GM04504 (cell line): ENCODE measurements around the gene PKD2L2.
"Not testable (repeated sequence)": the region's sequence is repeated elsewhere in the genome, so short reads cannot be mapped to it uniquely, and the experiment has no call there.

Source experiments
- DNase-seq: peaks from one replicate; pipeline ENCODE4 v3.0.0-alpha.2; 2012; ENCODE audit warnings: low read depth

PKD2L2 gene

DNA sequence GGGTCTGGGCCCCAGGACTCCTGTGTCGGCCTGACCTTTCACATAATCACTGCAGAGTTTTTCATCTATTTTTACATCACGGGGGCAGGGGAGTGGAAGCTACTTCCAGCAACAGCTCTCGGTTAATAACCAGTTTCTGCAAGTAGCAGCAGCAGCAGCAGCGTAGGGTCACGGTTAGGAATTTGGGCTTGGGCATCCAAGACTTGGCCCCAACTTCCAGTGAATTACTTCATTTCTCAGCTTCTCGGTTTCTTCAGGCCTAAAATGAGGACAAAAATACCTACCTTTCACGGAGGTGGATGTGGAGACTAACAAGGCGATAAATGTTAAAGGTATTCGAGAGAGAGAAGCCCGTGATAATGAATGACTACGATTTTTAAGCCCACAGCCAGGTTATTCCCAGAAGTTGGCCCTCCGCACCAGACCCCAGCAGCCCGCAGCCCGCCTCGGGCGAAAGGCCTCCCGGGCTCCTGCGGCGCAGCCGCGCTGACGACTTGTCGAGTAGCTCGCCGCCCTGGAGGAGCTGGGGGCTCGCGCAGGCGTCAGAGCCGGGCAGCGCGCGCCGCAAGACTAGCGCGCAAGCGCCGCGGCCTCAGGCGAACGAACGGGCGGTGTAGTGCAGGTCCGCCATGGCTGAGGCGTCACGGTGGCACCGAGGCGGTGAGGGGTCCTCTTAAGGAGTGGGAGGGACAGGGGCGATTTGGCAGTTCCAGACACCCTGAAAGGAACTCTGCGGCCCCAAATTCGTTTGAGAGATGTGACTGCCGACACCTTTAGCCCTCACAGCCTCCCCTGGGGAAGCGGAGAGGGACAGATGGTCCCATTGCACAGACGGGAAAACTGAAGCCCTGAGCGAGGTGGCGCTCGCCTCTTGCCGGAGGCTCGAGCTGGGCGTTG is at the start of gene PKD2L2:
Gene PKD2L2 (plus strand): TSS at position 595 of the 897 bp plus-strand sequence. CDS start 35 bp downstream, at position 630.
- peak; percentile 54 for DNase-seq

DNA sequence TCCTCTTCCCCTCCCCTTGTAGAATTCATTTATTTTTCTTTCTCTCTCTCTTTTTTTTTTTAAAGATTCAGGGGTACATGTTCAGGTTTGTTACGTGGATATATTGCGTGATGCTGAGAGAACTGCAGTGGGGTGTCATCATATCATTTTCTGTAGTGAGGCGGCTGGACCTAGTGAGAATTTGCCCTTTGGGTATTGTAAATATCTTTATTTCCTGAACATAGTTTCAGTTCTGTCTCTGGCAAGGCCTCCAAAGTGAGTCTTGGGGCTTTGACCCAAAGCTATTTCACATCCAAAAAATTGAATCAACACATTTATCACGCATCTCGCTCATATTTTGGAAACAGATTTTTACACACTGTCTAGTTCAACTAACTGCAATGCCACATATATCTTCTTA is 47.0 kb upstream of the PKD2L2 start:
- DNase-seq: no peak

DNA sequence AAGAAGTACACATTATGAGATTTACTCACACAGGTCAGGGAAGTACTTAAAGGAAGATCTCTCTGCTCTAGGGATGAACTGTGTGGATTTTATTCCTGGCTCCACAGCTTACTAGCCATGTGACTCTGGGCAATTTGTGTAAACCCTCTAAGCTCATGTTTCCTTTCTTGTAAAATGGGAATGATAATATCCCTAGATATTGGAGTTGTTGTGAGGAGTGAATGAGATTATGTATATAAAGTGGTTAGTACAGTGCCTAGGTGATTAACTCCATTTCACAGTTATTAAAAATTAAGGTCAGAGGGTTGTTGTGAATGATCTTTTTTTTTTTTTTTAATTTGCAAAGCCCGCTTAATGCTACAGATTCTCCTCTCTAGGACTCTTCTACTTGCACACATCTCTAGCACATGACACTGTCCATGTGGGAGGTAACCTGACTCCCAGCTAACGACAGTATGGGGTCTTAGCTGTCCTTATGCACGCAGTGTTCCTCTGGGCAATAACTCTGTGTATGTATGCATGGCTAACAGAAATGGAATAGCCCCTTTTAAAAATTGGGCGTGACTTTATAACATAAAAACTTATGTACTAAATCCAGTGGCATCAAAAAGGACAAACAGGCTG is 45.5 kb upstream of the PKD2L2 start:
- no peak for DNase-seq

DNA sequence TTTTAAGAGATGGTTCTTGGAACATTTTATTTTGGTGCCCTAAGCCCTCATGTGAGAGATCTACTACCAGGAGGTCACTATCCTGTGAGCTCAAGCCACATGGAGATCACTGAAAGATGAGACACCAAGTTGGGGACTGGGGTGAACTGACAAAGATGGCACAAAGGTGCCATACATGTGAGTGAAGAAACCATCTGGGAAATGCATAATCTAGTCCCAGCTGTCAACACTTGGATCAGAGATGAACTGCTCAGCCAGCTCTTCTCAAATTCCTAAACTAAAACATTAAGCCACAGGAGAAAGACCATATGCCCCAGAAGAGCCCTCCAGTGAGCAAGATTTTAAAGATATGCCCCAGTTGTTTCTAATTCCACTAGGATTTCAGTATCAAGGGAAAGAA is 43.8 kb upstream of the PKD2L2 start:
- DNase-seq: no peak

DNA sequence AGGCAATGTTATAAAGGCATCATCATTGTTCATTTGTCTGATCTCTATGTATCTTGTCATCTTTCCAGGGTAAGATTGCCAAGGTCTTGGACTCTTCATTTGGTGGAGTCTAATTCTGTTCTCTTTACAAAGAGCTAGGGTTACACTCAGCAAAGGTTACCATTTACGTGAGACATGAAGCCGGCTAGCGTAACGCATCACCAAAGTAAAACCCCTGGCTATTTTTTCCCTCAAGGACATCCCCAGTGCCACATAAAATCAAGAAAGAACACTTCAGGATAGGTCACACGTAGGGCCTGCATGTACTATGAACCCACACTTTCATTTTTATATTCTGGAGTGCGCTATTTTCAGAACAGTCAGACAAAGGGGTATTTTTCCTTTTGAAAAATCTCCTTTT is 41.6 kb upstream of the PKD2L2 start:
- DNase-seq: no peak

DNA sequence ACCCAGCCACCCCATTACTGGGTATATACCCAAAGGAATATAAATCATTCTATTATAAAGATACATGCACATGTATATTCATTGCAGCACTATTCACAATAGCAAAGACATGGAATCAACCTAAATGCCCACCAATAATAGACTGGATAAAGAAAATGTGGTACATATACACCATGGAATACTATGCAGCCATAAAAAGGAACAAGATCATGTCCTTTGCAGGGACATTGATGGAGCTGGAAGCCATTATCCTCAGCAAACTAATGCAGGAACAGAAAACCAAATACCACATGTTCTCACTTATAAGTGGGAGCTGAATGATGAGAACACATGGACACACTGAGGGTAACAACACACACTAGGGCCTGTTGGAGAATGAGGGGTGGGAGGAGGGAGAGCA is 36.1 kb upstream of the PKD2L2 start:
- DNase-seq: not testable (repeated sequence)

DNA sequence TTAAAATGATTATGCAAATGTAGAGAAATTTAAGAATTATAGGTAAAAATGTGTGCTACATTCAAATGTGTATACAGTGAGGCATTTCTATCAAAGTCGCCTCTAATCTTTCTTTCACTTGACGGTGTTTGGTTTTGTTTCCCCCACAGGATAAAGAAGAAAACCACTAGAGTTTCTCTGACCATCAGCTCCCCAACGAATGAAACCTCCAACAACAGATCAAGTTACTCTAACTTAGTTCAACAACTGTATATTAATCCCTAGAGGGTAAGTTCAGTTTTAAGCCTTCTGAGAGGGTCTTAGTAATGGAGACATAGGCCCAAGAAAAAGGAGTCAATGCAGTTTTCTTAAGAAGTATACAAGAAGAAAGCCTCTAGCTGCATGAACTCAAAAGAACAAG is 33.1 kb upstream of the PKD2L2 start:
- DNase-seq: no peak

DNA sequence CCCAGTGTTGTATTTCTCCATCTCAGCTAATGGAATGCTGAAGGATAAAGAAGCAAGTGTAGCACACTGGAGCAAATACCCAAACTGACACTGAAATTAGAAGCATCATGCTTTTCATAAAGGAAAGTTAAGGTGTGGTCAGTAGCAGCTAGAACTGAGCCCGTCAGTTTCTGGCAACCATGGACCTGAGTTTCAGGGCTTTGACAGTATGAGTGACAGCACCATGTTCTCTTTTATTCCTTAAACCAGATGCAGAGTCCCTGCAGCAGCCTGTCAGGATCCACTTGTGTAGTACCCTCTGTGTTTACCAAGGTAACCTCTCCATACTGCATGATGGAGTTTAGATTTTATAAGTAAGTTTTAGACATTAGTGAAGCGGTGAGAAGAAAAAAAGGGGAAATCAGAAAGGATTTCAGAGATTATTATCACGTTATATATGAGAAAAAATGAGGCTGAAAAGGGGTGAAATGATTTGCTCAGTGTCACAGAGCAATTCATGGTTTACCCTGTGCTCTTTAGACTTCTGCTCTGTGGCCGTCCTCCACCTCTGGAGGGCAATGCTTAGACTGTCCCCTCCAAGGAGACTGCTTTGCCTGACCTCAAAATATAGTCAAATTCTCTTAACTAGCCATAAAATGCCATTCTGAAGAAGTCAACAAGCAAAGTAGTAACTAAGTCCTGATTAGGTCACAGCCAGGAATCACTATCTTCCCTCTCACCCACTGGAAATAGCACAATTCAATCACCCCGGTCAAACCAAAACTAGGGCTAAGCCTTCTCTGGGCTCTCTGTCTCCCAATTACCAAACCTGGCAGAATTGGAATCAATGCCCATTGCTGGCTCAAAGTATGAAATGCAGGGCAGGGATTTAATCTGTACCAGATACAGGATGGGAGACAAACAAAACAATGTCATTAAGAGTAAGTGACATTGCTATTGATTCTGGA is 32.1 kb upstream of the PKD2L2 start:
- DNase-seq: no peak

DNA sequence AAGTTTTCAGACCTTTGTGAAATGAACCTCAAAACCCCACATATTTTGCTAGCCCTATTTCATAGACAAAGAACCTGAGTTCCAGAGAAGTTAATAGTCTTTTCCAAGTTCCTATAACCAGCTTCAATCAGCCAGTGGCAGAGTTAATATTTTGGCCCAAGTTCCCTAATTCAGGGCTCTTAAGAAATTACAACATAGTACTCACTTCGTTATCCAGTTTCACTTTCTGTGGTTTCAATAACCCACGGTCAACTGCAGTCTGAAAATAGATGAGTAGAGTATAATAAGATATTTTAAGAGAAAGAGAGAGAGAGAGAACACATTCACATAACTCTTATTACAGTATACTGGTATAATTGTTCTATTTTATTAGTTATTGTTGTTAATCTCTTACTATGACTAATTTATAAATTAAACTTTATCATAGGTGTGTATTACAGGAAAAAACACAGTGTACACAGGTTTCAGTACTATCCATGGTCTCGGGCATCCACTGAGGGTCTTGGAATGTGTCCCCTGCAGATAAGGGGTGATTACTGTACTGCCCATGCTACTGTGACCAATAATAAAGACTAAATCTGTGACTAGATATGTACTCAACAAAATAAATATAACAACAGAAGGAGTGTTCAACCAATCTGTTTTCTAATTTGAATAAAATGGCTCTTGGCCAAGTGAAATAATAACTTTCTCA is 30.9 kb upstream of the PKD2L2 start:
- no peak for DNase-seq

DNA sequence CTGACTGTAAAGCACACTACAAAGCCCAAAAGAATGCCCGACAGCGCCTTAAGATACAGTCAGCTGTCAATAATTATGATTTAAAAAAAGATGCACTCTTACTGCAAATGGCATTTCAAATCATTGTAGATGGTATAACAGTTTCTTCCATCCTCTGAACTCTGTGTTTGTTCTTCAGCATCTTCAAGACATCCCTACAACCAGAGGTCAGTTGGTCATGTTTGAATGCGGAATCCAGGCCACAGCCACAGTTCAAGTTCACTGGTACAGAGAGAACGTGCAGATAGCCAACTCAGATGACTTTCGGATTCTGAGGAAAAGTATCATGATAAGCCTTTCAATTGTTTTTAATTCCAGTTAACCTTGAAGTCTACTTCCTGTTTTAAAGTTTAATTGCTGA is 30.3 kb upstream of the PKD2L2 start:
- no peak for DNase-seq

DNA sequence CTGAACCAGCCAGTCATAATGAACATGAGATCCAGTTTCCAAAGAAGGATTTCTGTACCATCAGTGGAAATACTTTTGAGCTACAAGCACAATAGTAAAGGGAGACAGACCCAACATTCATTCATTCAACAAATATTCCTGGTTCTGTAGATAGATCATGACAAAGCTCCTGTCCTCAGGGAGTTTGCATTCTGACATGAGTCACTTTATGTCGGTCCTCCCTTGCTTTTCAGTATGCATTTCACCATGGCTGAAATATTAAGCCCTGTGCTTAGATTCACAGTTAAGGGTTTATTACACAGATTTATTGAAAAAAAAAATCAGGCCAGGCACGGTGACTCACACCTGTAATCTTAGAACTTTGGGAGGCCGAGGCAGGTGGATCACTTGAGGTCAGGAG is 27.0 kb upstream of the PKD2L2 start:
- no peak for DNase-seq

DNA sequence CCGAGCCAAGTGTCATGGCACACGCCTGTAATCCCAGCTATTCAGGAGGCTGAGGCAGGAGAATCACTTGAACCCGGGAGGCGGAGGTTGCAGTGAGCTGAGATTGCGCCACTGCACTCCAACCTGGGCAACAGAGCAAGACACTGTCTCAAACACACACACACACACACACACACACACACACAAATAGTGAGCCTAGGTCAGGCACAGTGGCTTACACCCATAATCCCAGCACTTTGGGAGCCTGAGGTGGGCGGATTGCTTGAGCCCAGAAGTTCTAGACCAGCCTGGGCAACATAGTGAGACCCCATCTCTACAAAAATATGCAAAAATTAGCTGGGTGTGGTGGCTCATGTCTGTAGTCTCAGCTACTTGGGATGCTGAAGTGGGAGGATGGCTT is 25.6 kb upstream of the PKD2L2 start:
- not testable (repeated sequence) for DNase-seq

DNA sequence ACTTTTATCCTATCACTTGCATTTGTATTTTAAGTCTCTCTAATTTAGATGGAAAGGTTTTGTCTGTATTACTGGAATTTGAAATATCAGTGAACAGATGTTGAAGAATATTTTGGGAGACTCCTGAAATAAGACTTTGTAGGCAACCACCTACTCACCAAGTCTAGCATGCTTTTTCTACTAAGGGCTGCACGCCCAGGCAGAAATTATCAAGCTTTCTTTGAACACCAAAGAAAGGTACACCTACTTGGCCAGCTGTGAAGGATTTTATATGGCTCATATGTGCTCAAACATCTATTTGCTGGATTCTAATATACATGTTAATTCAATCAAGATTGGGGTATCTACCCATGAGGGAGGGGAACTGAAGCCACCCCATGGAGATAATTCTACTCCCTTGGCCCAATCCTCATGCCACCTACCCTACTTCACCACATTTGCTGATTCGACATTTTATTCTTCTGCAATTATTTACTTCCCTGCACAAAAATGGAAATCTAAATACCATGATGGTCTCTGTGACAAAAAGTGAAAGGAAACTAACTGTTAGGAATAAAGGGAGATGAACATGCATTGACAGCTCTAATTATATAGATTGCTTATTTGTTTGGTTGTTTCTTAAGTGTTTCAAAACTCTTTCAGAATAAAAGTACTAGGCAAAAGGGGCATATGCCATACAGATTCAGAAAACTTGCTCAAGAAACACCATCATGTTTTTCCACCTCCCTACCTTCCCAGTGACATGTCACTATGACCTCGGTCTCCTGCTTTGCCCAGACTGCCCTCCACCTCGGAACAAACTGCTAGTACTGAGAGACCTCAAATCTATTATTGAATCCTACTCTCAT is 22.5 kb upstream of the PKD2L2 start:
- DNase-seq: no peak

DNA sequence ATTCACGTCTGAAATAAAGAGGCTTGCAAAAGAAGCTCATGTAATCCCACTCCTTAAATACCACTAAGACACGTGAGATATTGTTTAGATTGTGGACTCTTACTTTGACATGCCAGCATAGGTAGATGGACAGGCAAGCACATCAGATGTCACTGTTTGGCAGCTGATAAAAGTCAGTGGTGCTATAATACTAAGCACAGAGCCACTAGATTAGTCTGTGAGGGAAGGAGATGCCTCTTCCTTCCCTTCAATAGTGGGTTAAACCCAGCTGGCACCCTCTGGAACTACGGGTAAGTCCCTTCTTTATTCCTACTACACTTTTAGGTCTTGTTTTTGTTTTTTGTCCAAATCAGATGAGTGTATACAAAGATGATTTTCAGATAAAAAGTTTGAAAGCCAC is 21.6 kb upstream of the PKD2L2 start, which contains the start of gene MYOT:
Gene MYOT (plus strand): TSS at position 197 of the 400 bp plus-strand sequence. CDS start 2,792 bp downstream, outside the sequence.
- no peak for DNase-seq

DNA sequence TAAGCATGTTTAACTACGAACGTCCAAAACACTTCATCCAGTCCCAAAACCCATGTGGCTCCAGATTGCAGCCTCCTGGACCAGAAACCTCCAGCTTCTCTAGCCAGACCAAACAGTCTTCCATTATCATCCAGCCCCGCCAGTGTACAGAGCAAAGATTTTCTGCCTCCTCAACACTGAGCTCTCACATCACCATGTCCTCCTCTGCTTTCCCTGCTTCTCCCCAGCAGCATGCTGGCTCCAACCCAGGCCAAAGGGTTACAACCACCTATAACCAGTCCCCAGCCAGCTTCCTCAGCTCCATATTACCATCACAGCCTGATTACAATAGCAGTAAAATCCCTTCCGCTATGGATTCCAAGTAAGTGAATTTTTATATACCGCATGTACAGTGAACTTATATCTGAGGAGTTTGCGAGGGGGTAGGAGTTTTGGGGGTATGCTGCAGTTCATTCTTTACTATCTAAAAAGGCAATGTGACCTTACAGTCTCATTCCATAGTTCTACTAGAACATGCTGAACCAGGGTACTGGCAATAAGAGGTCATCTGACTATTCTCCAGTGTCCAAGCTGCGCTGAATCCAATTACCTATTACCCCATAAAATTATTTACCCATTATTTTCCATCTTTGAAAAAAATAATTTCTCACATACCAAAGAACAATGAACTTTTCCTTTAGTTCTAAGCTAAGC is 18.5 kb upstream of the PKD2L2 start:
- DNase-seq: no peak

DNA sequence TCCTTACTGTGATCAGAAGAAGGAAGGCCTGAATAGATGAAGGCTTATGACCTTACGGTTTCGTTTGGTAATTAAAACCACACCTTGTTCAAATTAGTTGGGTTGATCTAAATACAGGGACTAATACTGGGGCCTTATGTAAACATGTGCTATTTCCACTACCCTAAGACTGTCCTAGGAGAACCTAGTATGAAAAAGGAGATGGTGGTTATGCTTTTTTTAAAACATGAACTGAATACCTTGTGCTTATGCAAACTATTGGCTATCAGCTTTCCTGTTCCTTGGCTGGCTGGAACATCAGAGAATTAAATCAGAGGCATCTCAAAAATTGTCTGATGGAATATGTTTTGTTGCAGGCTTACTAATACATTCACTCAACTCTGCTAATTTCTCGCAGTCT is 17.7 kb upstream of the PKD2L2 start:
- DNase-seq: no peak

DNA sequence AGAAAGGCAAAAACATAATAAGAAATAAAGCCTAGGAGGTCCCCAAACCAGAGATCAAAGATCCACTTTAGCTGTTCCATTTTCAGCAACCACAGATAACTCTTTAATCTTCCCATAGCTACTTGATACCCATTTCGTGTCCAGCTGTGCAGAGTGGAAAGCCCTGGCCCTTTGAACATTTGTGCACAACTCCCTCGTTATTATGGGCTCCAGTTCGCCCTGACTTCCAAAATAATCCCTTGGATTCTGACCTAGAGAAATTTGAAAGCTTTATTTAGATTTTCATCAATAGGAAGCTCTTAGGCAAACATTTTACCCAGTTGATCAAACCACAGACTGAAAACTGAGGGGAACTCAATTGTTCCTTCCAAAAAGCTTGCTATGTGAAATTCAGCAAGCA is 16.8 kb upstream of the PKD2L2 start:
- no peak for DNase-seq

DNA sequence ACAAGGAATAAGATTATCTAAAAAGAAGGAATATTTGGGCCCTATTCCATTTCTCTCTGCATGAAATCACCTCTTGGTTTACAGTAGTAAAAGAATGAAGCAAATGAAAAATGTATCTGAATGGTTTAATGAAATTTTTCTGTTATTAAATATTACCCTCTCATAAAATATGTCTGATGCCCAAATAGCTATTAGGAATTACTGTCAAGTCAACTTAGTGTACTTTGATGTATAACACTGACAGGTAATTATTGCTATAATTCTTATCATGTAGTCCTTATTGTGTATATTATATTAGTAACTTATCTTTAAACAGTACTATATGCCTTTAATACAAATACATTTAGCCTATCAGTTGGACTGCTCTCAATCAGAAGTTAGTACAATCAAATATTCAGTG is 13.2 kb upstream of the PKD2L2 start:
- DNase-seq: no peak

DNA sequence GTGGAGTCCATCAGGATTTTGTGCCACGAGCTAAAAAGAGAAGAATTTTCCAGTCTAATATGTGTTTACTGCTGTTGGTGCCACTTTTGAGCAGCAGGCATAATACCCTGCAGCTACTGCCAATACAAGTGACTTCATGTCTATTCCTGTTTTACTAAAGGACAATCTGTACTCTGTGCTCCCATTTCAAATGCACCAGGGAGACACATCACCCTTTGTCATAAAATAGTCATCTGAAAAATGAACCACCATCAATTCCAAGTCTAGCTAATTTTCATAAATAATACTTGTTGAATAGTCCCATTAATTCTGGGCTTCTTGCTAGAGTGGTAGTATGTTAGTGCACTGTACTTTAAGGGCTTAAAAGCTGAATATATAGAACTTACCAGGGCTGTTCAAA is 8.9 kb upstream of the PKD2L2 start:
- no peak for DNase-seq

DNA sequence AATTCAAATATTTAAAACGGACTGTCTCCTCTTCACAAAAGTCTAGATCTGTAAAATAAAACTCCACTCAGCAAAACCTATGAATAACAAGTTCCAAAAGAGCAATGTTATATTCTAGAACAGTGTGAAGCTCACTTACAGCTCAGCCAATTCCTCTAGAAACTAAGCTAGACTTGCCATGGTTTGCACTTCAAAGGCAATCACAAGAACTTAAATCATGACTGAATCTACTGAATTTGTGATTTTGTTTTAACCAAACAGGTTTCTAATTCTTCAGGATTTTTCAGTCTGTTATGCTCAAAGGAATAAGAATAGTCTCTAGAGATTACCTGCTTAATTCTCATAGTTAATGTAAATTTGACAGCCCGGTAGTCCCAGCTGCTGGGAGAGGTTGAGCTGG is 1.4 kb upstream of the PKD2L2 start:
- no peak for DNase-seq
